NCI-H2227 treated with DMSO at 0.1 percent for 48 hours (cell line): ENCODE data around the gene EPS8.

Experiments
- DNase-seq: peaks from one replicate; lab custom pipeline; 2025; lab: John Stamatoyannopoulos, UW

EPS8 gene

GRCh38 chr12:15789220-15790171, at the start of gene EPS8:
Gene EPS8, minus strand, starts transcription at chr12:15789388. Its CDS starts 106,437 bp downstream, at chr12:15682951.
- DNase-seq = peak; percentile 87

GRCh38 chr12:15837141-15837790, 48.1 kb upstream of the EPS8 start:
- no peak for DNase-seq

GRCh38 chr12:15834575-15834974, 45.4 kb upstream of the EPS8 start:
- DNase-seq = no peak

- no peak for DNase-seq
Observed at GRCh38 chr12:15831315-15831978, 42.3 kb upstream of the EPS8 start.

- DNase-seq = no peak
Observed at GRCh38 chr12:15830538-15830937, 41.4 kb upstream of the EPS8 start.

GRCh38 chr12:15829949-15830348, 40.8 kb upstream of the EPS8 start:
- DNase-seq = no peak

- DNase-seq = no peak
Observed at GRCh38 chr12:15829255-15829654, 40.1 kb upstream of the EPS8 start.

GRCh38 chr12:15827136-15827535, 37.9 kb upstream of the EPS8 start:
- DNase-seq = no peak

GRCh38 chr12:15824516-15824915, 35.3 kb upstream of the EPS8 start:
- no peak for DNase-seq

GRCh38 chr12:15823360-15824128, 34.4 kb upstream of the EPS8 start:
- DNase-seq = no peak

- DNase-seq = no peak
Observed at GRCh38 chr12:15819644-15820437, 30.7 kb upstream of the EPS8 start.

GRCh38 chr12:15818418-15818817, 29.2 kb upstream of the EPS8 start:
- no peak for DNase-seq

- no peak for DNase-seq
Observed at GRCh38 chr12:15815730-15816129, 26.5 kb upstream of the EPS8 start.

- no peak for DNase-seq
Observed at GRCh38 chr12:15811214-15812127, 22.3 kb upstream of the EPS8 start.

- no peak for DNase-seq
Observed at GRCh38 chr12:15808652-15809051, 19.5 kb upstream of the EPS8 start.

GRCh38 chr12:15808250-15808649, 19.1 kb upstream of the EPS8 start:
- no peak for DNase-seq

- DNase-seq = no peak
Observed at GRCh38 chr12:15806826-15807225, 17.6 kb upstream of the EPS8 start.

GRCh38 chr12:15801770-15802744, 12.9 kb upstream of the EPS8 start:
- DNase-seq = no peak

- DNase-seq = no peak
Observed at GRCh38 chr12:15800278-15800677, 11.1 kb upstream of the EPS8 start.
